CD14-positive monocyte (primary cell): ENCODE measurements around the gene CHST3. TPM values are rescaled to one million over a fixed set of nuclear protein-coding genes. Genes with fewer than 3 reads are reported as not detected.
A peak's percentile ranks its signal among the peaks of the same experiment; 100 is the strongest.
"Not testable (repeated sequence)": the region's sequence is repeated elsewhere in the genome, so short reads cannot be mapped to it uniquely, and the experiment has no call there.

Source experiments
- DNase-seq, 3 donors: peaks; one replicate each; pipeline ENCODE4 v3.0.0-alpha.2; 2011 to 2022
- H2AFZ ChIP-seq: 2 replicates; pipeline ENCODE4 v1.6.0; 2012; ENCODE audit warnings: mild to moderate bottlenecking, low read depth, low read length, inconsistent platforms; ENCODE audit not compliant: insufficient read depth, poor library complexity, severe bottlenecking
- H3K27ac ChIP-seq, 2 donors: 1 replicate in 1 of 2; 2 replicates in 1 of 2; pipeline ENCODE4 v1.5.1; 2012 to 2013; ENCODE audit warnings: low read length in 2 of 2, control low read depth in 1 of 2, inconsistent platforms in 1 of 2, low read depth in 1 of 2, mild to moderate bottlenecking in 1 of 2
- H3K27me3 ChIP-seq, 2 donors: one replicate each; pipeline versions ENCODE4 v1.6.0 to v1.6.1; 2011 to 2013; ENCODE audit warnings: low read length in 2 of 2; ENCODE audit not compliant: control insufficient read depth in 2 of 2, insufficient read depth in 2 of 2
- H3K36me3 ChIP-seq, 2 donors: replicated peaks in 1 of 2; 1 replicate in 1 of 2; 2 replicates in 1 of 2; pipeline versions ENCODE4 v1.5.1 to v1.6.1; 2012 to 2013; ENCODE audit warnings: low read length in 2 of 2, control low read depth in 1 of 2, inconsistent platforms in 1 of 2, mild to moderate bottlenecking in 1 of 2; ENCODE audit not compliant: insufficient read depth in 2 of 2, control insufficient read depth in 1 of 2
- H3K4me1 ChIP-seq, 2 donors: 1 replicate in 1 of 2; 2 replicates in 1 of 2; pipeline versions ENCODE4 v1.5.1 to v1.6.1; 2012 to 2013; ENCODE audit warnings: low read length in 2 of 2, control low read depth in 1 of 2, inconsistent platforms in 1 of 2, mild to moderate bottlenecking in 1 of 2, moderate library complexity in 1 of 2; ENCODE audit not compliant: insufficient read depth in 2 of 2, control insufficient read depth in 1 of 2
- H3K4me2 ChIP-seq: replicated peaks from 2 replicates; pipeline ENCODE3; 2012; ENCODE audit warnings: low read length, moderate library complexity, mild to moderate bottlenecking; ENCODE audit not compliant: poor library complexity, severe bottlenecking; ENCODE audit errors: extremely low read depth
- H3K4me3 ChIP-seq, 3 experiments: fragments of 200-600 bp in 1 of 3; sonication (generic) in 1 of 3; replicated peaks in 1 of 3; 1 replicate in 2 of 3; 2 replicates in 1 of 3; pipeline ENCODE4 v1.5.1; 2011 to 2013; ENCODE audit warnings: low read length in 3 of 3, mild to moderate bottlenecking in 3 of 3, control low read depth in 2 of 3, low read depth in 2 of 3, inconsistent platforms in 1 of 3, moderate library complexity in 1 of 3
- H3K79me2 ChIP-seq: 2 replicates; pipeline ENCODE4 v1.6.0; 2012; ENCODE audit warnings: mild to moderate bottlenecking, control low read depth, inconsistent platforms, low read length, moderate library complexity; ENCODE audit not compliant: insufficient read depth
- H3K9ac ChIP-seq: 2 replicates; pipeline ENCODE4 v1.6.0; 2017; ENCODE audit warnings: low read length, mild to moderate bottlenecking; ENCODE audit not compliant: insufficient read depth, poor library complexity, severe bottlenecking
- H3K9me3 ChIP-seq, 2 donors: replicated peaks in 1 of 2; 1 replicate in 1 of 2; 2 replicates in 1 of 2; pipeline versions ENCODE4 v1.5.1 to v1.6.1; 2012 to 2013; ENCODE audit warnings: low read length in 2 of 2, control low read depth in 1 of 2; ENCODE audit not compliant: control insufficient read depth in 1 of 2, insufficient read depth in 1 of 2
- H4K20me1 ChIP-seq: 2 replicates; pipeline ENCODE4 v1.6.0; 2012; ENCODE audit warnings: mild to moderate bottlenecking, low read length, control low read depth, moderate library complexity; ENCODE audit not compliant: insufficient read depth
- H3K27ac Mint-ChIP-seq, 7 donors: one replicate each; pipeline ENCODE4 v1.8.0; 2020; ENCODE audit warnings: mild to moderate bottlenecking in 7 of 7, mixed read lengths in 7 of 7, moderate library complexity in 6 of 7, inconsistent platforms in 2 of 7
- H3K27me3 Mint-ChIP-seq, 3 donors: one replicate each; pipeline ENCODE4 v1.8.0; 2021 to 2022; ENCODE audit warnings: low read depth in 3 of 3, mild to moderate bottlenecking in 3 of 3, mixed read lengths in 3 of 3, moderate library complexity in 3 of 3, inconsistent platforms in 1 of 3
- H3K36me3 Mint-ChIP-seq, 2 donors: one replicate each; pipeline ENCODE4 v1.8.0; 2020; ENCODE audit warnings: mixed read lengths in 2 of 2, inconsistent platforms in 1 of 2, mild to moderate bottlenecking in 1 of 2
- H3K4me1 Mint-ChIP-seq: one replicate; pipeline ENCODE4 v1.8.0; 2020; ENCODE audit warnings: mild to moderate bottlenecking, mixed read lengths
- H3K4me3 Mint-ChIP-seq, 2 donors: one replicate each; pipeline ENCODE4 v1.8.0; 2020; ENCODE audit warnings: mild to moderate bottlenecking in 2 of 2, mixed read lengths in 2 of 2, moderate library complexity in 1 of 2
- H3K9me3 Mint-ChIP-seq, 7 donors: one replicate each; pipeline ENCODE4 v1.8.0; 2020 to 2022; ENCODE audit warnings: mixed read lengths in 7 of 7, mild to moderate bottlenecking in 6 of 7, moderate library complexity in 6 of 7, inconsistent platforms in 2 of 7
- WGBS: methylation state at CpG from one replicate; pipeline ENCODE4 v1.1.5; 2013; ENCODE audit warnings: missing lambda C conversion rate; ENCODE audit not compliant: insufficient coverage; 5-methylcytosine and 5-hydroxymethylcytosine counted together
- intact Hi-C, 2 donors: fragments of 100-400 bp; cut with micrococcal nuclease; formaldehyde crosslinking; loops; one replicate each; pipeline versions ENCODE4 v1.15.0 to v1.15.1; 2023
- polyA plus RNA-seq, 3 donors: library from polyadenylated mRNA; depleted of rRNA in 1 of 3; unstranded in 2 of 3; stranded (reverse) in 1 of 3; fragments of 300-500 nt in 2 of 3; fragments of >200 nt in 1 of 3; fragmentation: Illumina TruSeq in 2 of 3; gene quantifications; 1 replicate in 2 of 3; 2 replicates in 1 of 3; pipeline ENCODE4 v1.2.3, GENCODE V29; 2012 to 2021
- TF ChIP-seq, protein P1 (sequence below): fragments of 200-600 bp; IDR thresholded peaks from one replicate; pipeline ENCODE4 v1.8.0; 2022; ENCODE audit warnings: antibody characterized with exemption, mild to moderate bottlenecking

Gene CHST3
- polyA plus RNA-seq, 3 donors: not detected

DNA sequence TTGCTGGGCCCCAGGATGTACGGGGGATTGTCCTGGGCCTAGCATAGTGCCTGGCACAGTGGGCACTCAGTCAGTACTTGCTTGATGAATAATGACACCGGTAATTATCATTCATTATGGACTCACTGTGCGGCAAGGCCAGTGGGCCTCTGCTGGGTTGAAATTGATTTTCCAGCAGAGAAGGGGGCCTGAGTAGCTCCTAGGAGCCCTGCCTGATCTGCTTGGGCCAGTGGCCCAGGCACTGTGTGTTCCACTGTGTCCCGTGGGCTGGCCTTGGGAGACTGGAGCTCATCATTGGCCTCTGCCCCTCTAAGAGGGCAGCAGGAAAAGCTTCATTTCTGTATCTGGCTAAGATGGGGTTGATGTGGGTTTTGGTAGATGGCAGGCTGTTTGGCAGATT, 1.4 kb downstream of the CHST3 start:
- Histone ChIP-seq H3K36me3 (no peaks in the 10 kb centered on the region), H4K20me1 (no peaks in the 10 kb centered on the region), H3K9ac (no peak overlapping the region), H3K9me3 (peaks cover 0 to 8% of the 10 kb centered on the region in 2 donors), H3K27me3 (peaks cover 38 to 59% of the 10 kb centered on the region in 2 donors), H3K4me1 (peaks cover 8 to 12% of the 10 kb centered on the region in 2 donors), H3K27ac (no peak overlapping the region), H3K79me2 (no peaks in the 10 kb centered on the region), H2AFZ (no peak overlapping the region), H3K4me2 (no peak overlapping the region), H3K4me3 (no peak overlapping the region)
- Mint-ChIP-seq H3K27ac (no peak overlapping the region), H3K4me3 (peak overlapping the region in 1 of 2 donors; percentile 68), H3K9me3 (peaks cover 4 to 21% (median 11%) of the 10 kb centered on the region in 7 donors), H3K4me1 (peaks cover 9% of the 10 kb centered on the region), H3K27me3 (peaks cover 64 to 75% (median 66%) of the 10 kb centered on the region in 3 donors), H3K36me3 (peaks cover 0 to 3% of the 10 kb centered on the region in 2 donors)
- DNase-seq: no peak
- intact Hi-C loops: no loop called here
- WGBS: 100% methylated on average over 4 of the region's 4 CpGs
- TF ChIP-seq, protein P1, sequence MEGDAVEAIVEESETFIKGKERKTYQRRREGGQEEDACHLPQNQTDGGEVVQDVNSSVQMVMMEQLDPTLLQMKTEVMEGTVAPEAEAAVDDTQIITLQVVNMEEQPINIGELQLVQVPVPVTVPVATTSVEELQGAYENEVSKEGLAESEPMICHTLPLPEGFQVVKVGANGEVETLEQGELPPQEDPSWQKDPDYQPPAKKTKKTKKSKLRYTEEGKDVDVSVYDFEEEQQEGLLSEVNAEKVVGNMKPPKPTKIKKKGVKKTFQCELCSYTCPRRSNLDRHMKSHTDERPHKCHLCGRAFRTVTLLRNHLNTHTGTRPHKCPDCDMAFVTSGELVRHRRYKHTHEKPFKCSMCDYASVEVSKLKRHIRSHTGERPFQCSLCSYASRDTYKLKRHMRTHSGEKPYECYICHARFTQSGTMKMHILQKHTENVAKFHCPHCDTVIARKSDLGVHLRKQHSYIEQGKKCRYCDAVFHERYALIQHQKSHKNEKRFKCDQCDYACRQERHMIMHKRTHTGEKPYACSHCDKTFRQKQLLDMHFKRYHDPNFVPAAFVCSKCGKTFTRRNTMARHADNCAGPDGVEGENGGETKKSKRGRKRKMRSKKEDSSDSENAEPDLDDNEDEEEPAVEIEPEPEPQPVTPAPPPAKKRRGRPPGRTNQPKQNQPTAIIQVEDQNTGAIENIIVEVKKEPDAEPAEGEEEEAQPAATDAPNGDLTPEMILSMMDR: no peak

DNA sequence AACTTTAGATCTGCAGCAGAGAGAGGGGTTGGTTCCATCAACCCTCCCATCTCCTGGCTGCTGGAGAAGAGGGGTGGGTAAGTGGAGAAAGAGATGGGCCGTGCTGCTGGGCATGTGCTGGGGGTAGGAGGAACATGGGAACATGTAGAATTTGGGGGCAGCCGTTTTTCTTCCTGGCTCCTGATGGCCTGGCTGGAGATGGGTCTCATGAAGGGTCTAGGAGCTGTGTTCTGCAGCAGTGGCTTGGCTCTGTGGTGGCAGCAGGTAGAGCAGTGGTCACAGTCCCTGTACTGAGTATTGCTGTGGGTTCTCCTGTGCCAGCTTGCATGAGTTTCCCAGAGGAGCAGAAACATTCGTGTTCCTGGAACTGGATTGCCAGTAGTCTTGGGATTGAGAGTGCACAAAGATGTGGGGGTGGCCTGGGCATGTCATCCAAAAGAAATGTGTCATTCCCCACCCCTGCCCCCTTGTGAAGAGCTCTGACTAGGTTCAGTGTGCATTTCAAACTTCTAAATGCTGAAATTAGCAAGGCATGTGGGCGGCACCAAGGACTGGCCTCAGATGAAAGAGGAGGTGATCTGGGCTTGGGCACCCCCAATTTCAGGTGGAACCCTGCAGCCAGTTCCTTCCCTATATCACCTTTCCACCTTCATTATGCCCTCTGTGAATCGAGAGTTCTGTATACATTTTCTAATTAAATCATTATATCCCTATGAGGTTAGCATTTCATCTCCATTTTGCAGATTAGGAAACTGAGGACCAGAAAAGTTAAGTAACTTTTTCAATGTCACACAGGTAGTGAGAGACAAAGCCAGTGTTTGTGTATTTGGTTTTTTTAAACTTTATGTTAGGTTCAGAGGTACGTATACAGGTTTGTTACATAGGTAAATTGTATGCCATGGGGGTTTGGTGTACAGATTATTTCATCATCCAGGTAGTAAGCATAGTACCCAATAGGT, 2.1 kb downstream of the CHST3 start:
- no peaks in the 10 kb centered on the region for H3K36me3 ChIP-seq
- H3K27me3 Mint-ChIP-seq: peaks cover 59 to 71% (median 66%) of the 10 kb centered on the region in 3 donors
- intact Hi-C loops: no loop called here
- peaks cover 4 to 21% (median 11%) of the 10 kb centered on the region in 7 donors for H3K9me3 Mint-ChIP-seq
- WGBS: 85% methylated on average over 3 of the region's 6 CpGs
- peaks cover 9% of the 10 kb centered on the region for H3K4me1 Mint-ChIP-seq
- H3K27ac Mint-ChIP-seq: peak overlapping the region in 1 of 7 donors; percentile 33
- no peak overlapping the region for H3K4me3 ChIP-seq
- no peak overlapping the region for H2AFZ ChIP-seq
- H3K4me1 ChIP-seq: peaks cover 8 to 12% of the 10 kb centered on the region in 2 donors
- no peak overlapping the region for H3K27ac ChIP-seq
- no peak for DNase-seq
- peaks cover 0 to 8% of the 10 kb centered on the region in 2 donors for H3K9me3 ChIP-seq
- H3K4me2 ChIP-seq: no peak overlapping the region
- no peaks in the 10 kb centered on the region for H3K79me2 ChIP-seq
- no peaks in the 10 kb centered on the region for H4K20me1 ChIP-seq
- TF ChIP-seq, protein P1: no peak
- peaks cover 0 to 3% of the 10 kb centered on the region in 2 donors for H3K36me3 Mint-ChIP-seq
- no peak overlapping the region for H3K9ac ChIP-seq
- H3K4me3 Mint-ChIP-seq: peak overlapping the region in 1 of 2 donors; percentile 32
- peaks cover 38 to 53% of the 10 kb centered on the region in 2 donors for H3K27me3 ChIP-seq

DNA sequence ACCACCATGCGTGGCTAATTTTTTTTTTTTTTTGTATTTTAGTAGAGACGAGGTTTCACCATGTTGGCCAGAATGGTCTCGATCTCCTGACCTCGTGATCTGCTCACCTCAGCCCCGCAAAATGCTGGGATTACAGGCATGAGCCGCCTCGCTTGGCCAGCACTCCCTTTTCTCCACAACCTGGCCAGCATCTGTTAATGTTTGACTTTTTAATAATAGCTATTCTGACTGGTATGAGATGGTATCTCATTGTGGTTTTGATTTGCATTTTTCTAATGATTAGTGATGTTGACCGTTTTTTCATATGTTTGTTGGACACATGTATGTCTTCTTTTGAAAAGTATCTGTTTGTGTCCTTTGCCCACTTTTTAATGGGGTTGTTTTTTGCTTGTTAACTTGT, 3.8 kb downstream of the CHST3 start:
- peaks cover 44 to 54% (median 52%) of the 10 kb centered on the region in 3 donors for H3K27me3 Mint-ChIP-seq
- peaks cover 26 to 37% of the 10 kb centered on the region in 2 donors for H3K27me3 ChIP-seq

More for the DNA sequence above, 3.8 kb downstream of the CHST3 start:
- peaks cover 0 to 12% (median 4%) of the 10 kb centered on the region in 7 donors for H3K9me3 Mint-ChIP-seq
- H3K9ac ChIP-seq, H3K4me2 ChIP-seq, H3K79me2 ChIP-seq, DNase-seq, H2AFZ ChIP-seq, H3K9me3 ChIP-seq, H3K4me1 Mint-ChIP-seq, H3K27ac Mint-ChIP-seq, H3K27ac ChIP-seq, H3K36me3 Mint-ChIP-seq, H3K4me3 ChIP-seq, intact Hi-C loops, H4K20me1 ChIP-seq, H3K36me3 ChIP-seq: not testable (repeated sequence)
- WGBS: 78% methylated on average over 1 of the region's 8 CpGs
- H3K4me1 ChIP-seq: peaks cover 8 to 12% of the 10 kb centered on the region in 2 donors
- peak overlapping the region in 1 of 2 donors; percentile 37 for H3K4me3 Mint-ChIP-seq
